Esophagus squamous epithelium (tissue), 5 donors: ENCODE data around the gene APOL5. TPM values are rescaled to one million over a fixed set of nuclear protein-coding genes. Genes with fewer than 3 reads are reported as not detected.
"Not testable (repeated sequence)": the region's sequence is repeated elsewhere in the genome, so short reads cannot be mapped to it uniquely, and the experiment has no call there.

Experiments
- DNase-seq: peaks from one replicate; lab custom pipeline; 2025; lab: John Stamatoyannopoulos, UW
- H3K27ac ChIP-seq, 4 donors: fragments of 200-600 bp; sonication (generic); one replicate each; pipeline ENCODE4 v1.5.1; 2016 to 2019; ENCODE audit warnings: mild to moderate bottlenecking in 1 of 4
- H3K27me3 ChIP-seq, 4 donors: fragments of 200-600 bp; sonication (generic); 1 replicate in 3 of 4; 2 replicates in 1 of 4; pipeline versions ENCODE4 v1.5.1 to v1.6.0; 2017 to 2021; ENCODE audit warnings: antibody characterized with exemption in 1 of 4
- H3K36me3 ChIP-seq, 3 donors: fragments of 200-600 bp; sonication (generic); one replicate each; pipeline ENCODE4 v1.5.1; 2016 to 2019
- H3K4me1 ChIP-seq, 3 donors: fragments of 200-600 bp; sonication (generic); one replicate each; pipeline ENCODE4 v1.5.1; 2017 to 2019
- H3K4me3 ChIP-seq, 4 donors: fragments of 200-600 bp; sonication (generic); 1 replicate in 3 of 4; 2 replicates in 1 of 4; pipeline ENCODE4 v1.5.1; 2016 to 2019; ENCODE audit warnings: mild to moderate bottlenecking in 2 of 4, moderate library complexity in 1 of 4
- H3K9me3 ChIP-seq, 3 donors: fragments of 200-600 bp; sonication (generic); one replicate each; pipeline ENCODE4 v1.5.1; 2016 to 2019
- CTCF ChIP-seq, 6 experiments: fragments of 450-650 bp in 4 of 6; fragments of 200-600 bp in 2 of 6; sonication (generic) in 2 of 6; IDR thresholded peaks; one replicate each; pipeline ENCODE4 v1.5.1; 2016 to 2019; ENCODE audit warnings: antibody characterized with exemption in 6 of 6, mild to moderate bottlenecking in 4 of 6, moderate library complexity in 4 of 6
- POLR2A ChIP-seq, 4 donors: fragments of 450-650 bp; IDR thresholded peaks; one replicate each; pipeline ENCODE4 v1.6.1; 2017; ENCODE audit warnings: antibody characterized with exemption in 4 of 4, mild to moderate bottlenecking in 4 of 4, moderate library complexity in 3 of 4
- WGBS, 2 donors: methylation state at CpG; one replicate each; pipeline ENCODE4 v1.1.5; 2018; 5-methylcytosine and 5-hydroxymethylcytosine counted together
- intact Hi-C: fragments of 100-400 bp; cut with DNase I; formaldehyde crosslinking; loops from one replicate; pipeline ENCODE4 v1.15.0; 2022
- total RNA-seq, 4 donors: library from RNA; depleted of rRNA; stranded (reverse); fragments of >200 nt; gene quantifications; one replicate each; pipeline ENCODE4 v1.1.0, GENCODE V29; 2016
- donor health status: DM: yes; HTN: yes; CAD: no.

The APOL5 gene
- total RNA-seq, 4 donors from 2014 or later, result not detected

- Histone ChIP-seq H3K36me3 (no peaks in the 10 kb centered on the region), H3K4me1 (no peaks in the 10 kb centered on the region), H3K27me3 (peaks cover 0 to 12% (median 0%) of the 10 kb centered on the region in 4 donors), H3K27ac (no peak overlapping the region), H3K9me3 (no peaks in the 10 kb centered on the region), H3K4me3 (no peak overlapping the region)
- intact Hi-C loops, result no loop called here
- TF ChIP-seq POLR2A (IDR thresholded peaks at IDR 0.05) (no peak), CTCF (IDR thresholded peaks at IDR 0.05) (no peak)
- WGBS, 2 donors, result 86 to 91% methylated on average over 10 to 13 of the region's 13 CpGs
- no peak for DNase-seq
Measured at GRCh38 chr22:35695202-35695601, 22.5 kb upstream of the APOL5 start.

GRCh38 chr22:35697142-35697541, 20.5 kb upstream of the APOL5 start:
- Histone ChIP-seq H3K9me3 (no peaks in the 10 kb centered on the region), H3K27me3 (peaks cover 0 to 9% (median 0%) of the 10 kb centered on the region in 4 donors), H3K4me1 (no peaks in the 10 kb centered on the region), H3K27ac (no peak overlapping the region), H3K36me3 (no peaks in the 10 kb centered on the region), H3K4me3 (no peak overlapping the region)
- WGBS, 2 donors, result 76 to 87% methylated on average over 13 to 14 of the region's 14 CpGs
- intact Hi-C loops, result no loop called here
- TF ChIP-seq CTCF (IDR thresholded peaks at IDR 0.05) (no peak), POLR2A (IDR thresholded peaks at IDR 0.05) (no peak)
- DNase-seq, result no peak

DNA sequence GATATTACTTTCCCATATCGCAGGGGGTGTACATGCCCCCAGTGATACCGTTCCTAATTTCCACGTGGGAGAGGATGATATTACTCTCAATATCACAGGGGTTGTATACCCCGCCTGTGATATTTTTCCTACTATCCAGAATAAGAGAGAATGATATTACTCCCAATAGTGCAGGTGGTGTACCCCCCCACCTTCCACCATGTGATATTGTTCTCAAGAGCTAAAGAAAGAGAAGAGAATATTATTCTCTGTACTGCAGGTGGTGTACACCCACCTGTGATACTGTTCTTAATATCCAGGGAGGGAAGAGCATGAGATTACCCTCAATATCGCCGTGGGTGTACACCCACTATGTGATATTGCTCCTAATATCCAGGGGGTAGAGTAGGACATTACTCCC, 17.8 kb upstream of the APOL5 start:
- 71 to 79% methylated on average over 4 to 6 of the region's 6 CpGs for WGBS, 2 donors
- H3K36me3 ChIP-seq, H3K27ac ChIP-seq, H3K4me1 ChIP-seq, H3K4me3 ChIP-seq, DNase-seq, H3K9me3 ChIP-seq, intact Hi-C loops, H3K27me3 ChIP-seq: not testable (repeated sequence)

DNA sequence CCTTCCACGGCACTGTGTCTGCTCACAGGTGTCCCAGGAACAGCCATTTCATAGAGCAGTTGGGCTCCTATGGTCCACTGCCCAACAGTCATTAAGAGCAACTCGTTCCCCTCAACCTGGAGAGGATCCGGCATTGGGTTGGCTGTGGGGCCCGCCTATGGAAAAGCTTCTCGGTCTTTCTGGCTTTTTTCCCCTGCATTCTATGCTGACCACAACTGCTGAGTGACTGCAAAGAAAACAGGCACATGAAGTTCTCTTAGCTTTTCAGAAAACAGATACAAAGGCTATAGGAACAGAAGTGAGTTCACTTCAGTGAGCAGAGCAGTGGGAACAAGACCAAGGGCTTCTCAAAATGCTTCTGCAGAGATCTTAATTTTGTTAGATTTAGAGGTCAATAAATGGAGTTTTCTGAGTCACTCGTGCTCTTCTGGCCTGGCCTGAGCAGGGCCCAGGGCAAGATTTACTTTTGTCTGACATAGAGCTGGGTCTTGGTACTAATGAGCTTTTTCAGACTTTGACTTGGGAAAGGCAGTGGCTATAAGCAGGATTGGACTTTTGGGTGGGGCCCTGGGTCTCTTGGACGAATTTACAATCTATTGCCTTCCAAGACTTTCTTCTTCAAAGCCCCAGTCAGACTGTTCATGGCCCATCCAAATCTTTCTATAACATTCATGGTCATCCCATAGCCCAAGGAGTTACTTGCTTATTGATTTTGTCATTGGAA, 13.6 kb upstream of the APOL5 start:
- no peak for TF ChIP-seq POLR2A (IDR thresholded peaks at IDR 0.05)
- no peak for TF ChIP-seq CTCF (IDR thresholded peaks at IDR 0.05)
- no peaks in the 10 kb centered on the region for H3K4me1 ChIP-seq
- no peak for DNase-seq
- no peaks in the 10 kb centered on the region for H3K27me3 ChIP-seq
- no peaks in the 10 kb centered on the region for H3K36me3 ChIP-seq
- H3K27ac ChIP-seq, result no peak overlapping the region
- H3K4me3 ChIP-seq, result no peak overlapping the region
- WGBS, 2 donors, result 53 to 72% methylated on average over 2 to 6 of the region's 7 CpGs
- intact Hi-C loops, result no loop called here
- H3K9me3 ChIP-seq, result no peaks in the 10 kb centered on the region

DNA sequence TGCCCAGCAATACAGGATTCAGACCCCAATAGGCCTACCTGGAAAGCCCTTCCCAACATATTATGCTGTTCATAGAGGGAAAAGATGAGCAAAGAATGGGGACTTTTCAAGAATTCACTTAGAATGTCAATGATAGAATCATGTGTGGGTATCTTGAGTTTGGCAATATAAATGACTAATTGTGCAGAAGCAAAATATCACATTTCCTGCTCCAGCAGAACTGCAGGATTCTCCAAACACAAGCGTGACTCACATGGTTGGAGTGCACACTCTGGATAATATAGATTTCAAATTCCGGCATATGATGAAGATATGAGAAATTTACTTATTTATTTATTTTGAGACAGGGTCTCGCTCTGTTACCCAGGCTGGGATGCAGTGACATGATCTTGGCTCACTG, 12.5 kb upstream of the APOL5 start:
- no peaks in the 10 kb centered on the region for H3K9me3 ChIP-seq
- intact Hi-C loops, result no loop called here
- DNase-seq, result no peak
- no peak overlapping the region for H3K27ac ChIP-seq
- TF ChIP-seq POLR2A (IDR thresholded peaks at IDR 0.05) (no peak), CTCF (IDR thresholded peaks at IDR 0.05) (no peak)
- H3K4me1 ChIP-seq, result no peaks in the 10 kb centered on the region
- no peaks in the 10 kb centered on the region for H3K36me3 ChIP-seq
- H3K4me3 ChIP-seq, result no peak overlapping the region
- H3K27me3 ChIP-seq, result no peaks in the 10 kb centered on the region
- WGBS, 2 donors, result 85 to 90% methylated on average over 3 of the region's 3 CpGs
